Mammary epithelial cell (primary cell): Measurements from ENCODE around the gene UQCRQ.

Experiments
- EZH2 ChIP-seq: IDR thresholded peaks from 2 replicates; pipeline ENCODE4 v1.6.1; 2012; ENCODE audit warnings: low read length, inconsistent platforms, borderline replicate concordance
- TF ChIP-seq, protein P1 (sequence below), 2 donors: IDR thresholded peaks in 1 of 2; conservative IDR thresholded peaks in 1 of 2; 2 replicates each; pipeline ENCODE4 v1.5.1; 2011 to 2012; ENCODE audit warnings: inconsistent platforms in 2 of 2, low read length in 2 of 2, mild to moderate bottlenecking in 2 of 2, control low read depth in 1 of 2, low read depth in 1 of 2; ENCODE audit not compliant: insufficient read depth in 1 of 2; ENCODE audit errors: extremely low read depth in 1 of 2

DNA sequence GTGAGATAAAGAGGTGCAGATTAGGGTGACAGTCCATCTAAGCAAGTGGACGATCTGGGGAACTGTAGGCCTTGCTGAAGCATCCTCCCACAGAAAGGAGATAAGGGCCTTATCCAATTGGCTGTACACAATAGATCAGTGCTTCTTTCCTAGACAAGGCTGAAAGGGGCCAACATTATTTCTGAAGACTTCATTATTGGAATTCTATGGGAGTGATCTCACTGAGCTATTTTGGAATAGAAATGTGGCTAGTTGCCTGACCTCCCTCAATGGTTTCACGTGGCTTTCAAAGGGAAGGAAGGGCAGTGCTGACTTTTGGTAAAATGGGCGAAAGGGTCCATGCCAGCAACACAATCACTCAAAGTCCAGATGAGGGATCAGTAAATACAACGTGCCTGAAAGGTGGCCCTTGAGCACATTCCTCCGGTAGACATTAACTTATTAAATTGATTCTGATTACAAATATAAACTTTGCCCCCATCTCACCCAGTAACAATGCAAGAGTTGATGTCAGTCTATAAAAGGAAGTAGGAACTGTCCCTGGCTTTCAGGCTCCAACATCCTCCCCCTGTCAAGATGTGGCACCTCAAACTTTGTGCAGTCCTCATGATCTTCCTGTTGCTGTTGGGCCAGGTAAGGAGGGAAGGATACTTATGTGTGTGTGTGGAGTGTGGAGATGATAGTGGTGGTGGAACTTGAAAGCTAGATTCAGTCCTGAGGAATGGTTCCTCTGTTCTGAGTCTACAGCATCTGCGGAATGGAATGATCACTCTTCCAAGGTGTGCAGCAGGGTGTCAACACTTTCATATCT lies 6.9 kb downstream of the UQCRQ start, which contains the start of gene LEAP2:
- TF ChIP-seq, protein P1, sequence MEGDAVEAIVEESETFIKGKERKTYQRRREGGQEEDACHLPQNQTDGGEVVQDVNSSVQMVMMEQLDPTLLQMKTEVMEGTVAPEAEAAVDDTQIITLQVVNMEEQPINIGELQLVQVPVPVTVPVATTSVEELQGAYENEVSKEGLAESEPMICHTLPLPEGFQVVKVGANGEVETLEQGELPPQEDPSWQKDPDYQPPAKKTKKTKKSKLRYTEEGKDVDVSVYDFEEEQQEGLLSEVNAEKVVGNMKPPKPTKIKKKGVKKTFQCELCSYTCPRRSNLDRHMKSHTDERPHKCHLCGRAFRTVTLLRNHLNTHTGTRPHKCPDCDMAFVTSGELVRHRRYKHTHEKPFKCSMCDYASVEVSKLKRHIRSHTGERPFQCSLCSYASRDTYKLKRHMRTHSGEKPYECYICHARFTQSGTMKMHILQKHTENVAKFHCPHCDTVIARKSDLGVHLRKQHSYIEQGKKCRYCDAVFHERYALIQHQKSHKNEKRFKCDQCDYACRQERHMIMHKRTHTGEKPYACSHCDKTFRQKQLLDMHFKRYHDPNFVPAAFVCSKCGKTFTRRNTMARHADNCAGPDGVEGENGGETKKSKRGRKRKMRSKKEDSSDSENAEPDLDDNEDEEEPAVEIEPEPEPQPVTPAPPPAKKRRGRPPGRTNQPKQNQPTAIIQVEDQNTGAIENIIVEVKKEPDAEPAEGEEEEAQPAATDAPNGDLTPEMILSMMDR (conservative IDR thresholded peaks at IDR 0.05 in 1 of 2, IDR thresholded peaks at IDR 0.05 in 1 of 2; ENCODE audit: extremely low read depth in 1 of 2, insufficient read depth in 1 of 2, low read depth in 1 of 2, low read length in 2 of 2): no peak
- no peak for TF ChIP-seq EZH2
